COR-L47 (cell line): ENCODE data around the gene KSR2.

Experiments used
- DNase-seq: peaks from one replicate; lab custom pipeline; 2025; lab: John Stamatoyannopoulos, UW

Gene KSR2

DNA sequence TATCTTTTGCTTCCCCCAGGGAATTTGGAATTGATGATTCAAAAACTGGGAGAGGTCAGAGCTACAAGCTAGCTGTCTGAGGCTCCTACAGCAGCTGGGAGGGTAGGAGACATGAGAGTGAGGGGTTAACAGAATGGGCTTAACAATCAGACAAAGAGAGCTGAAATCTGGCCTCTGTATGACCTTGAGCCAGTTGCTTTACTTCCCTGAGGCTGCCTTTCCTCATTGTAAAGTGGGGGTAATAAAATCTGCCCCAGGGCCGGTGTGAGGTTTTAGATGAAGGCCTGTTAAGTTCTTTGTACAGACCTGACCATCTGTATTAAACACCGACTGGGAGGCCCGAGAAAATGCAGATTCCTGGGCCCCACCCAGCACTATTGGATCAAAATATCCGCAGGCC is 443.0 kb downstream of the KSR2 start:
- no peak for DNase-seq

DNA sequence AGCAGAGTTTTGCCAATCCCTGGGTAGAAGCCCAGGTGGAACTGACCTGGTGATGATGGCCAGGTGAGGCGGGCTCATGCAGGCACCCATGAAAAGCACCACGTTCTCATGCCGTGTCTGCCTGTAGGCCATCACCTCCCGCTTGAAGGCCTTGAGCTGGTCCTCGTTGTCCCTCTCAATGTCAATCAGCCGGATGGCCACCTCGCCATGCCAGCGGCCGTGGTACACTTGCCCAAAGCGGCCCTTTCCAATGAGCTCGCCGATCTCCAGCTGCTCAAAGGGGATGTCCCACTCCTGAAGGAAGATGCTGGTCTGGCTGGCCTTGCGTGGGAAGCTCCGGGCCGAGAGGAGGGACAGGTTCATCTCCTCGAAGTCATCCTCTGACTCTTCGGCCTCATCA is 444.0 kb downstream of the KSR2 start:
- DNase-seq: no peak

DNA sequence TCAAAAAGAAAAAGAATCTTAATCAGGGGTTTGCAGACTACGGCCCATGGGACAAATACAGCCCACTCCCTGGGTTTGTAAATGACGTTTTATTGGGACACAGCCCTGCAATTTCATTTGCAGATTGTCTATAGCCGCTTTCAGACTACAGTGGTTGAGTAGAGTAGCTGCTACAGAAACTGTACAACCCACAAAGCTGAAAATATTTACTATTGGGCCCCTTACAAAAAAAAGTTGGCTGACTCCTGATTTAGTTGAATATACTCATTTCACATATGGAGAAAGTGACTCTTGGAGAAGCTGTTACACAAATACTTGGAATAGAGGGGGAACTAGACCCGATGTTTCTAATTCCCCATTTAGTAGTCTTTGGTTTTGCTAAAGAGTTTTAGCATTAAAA is 444.8 kb downstream of the KSR2 start:
- no peak for DNase-seq

DNA sequence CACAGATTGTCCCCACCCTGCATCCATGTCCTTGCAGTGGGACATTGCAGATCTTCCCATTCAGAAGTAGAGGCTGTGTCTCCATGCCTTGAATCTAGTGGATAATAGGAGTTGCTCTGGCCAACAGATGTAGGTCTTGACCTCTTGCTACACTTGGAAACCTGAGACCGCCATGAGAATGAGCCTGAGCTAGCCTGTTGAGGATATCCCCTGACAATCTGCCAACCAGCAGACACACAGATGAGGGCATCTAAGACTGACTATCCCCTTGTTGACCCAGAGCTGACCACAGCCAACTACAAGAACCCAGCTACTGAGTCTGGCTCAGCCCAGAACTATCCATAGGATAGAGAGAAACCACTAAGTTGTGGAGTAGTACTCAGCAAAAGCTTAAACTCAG is 446.2 kb downstream of the KSR2 start:
- no peak for DNase-seq

DNA sequence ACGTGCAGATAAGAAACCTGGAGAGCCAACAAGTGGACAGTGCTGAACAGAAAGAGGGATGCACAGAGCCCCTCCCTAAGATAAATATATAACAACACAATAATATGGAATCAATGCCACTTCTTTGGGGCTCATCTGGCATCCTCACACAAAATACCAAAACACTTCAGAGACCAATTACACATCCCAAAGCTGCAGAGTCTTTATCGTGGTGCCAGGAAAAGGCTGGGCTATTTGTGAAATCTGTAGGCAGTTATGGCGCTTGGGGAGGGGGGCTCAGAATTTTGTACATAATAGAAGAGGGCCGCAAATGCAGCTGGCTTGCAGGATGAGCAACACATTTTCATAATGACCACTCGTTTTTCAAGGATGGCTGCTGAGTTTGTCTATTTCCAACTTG is 446.9 kb downstream of the KSR2 start:
- DNase-seq: no peak

DNA sequence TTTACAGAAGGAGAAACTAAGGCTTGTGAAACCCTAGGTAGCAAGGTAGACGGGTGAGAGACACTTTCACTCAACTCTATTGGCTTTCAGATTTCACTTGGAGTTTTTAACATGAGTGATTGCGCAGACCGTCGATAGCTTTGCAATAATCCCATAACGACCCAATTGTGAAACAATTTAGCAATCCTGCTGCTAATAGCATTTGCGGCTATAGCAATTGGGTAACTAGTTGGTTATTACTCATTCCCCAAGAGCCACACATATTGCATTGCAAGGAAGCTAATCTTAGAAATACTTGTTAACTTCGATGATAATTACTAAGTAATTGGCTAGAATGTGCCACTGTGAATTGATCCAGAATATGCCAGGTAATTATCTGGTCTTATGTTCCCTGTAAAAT is 447.4 kb downstream of the KSR2 start:
- DNase-seq: no peak

DNA sequence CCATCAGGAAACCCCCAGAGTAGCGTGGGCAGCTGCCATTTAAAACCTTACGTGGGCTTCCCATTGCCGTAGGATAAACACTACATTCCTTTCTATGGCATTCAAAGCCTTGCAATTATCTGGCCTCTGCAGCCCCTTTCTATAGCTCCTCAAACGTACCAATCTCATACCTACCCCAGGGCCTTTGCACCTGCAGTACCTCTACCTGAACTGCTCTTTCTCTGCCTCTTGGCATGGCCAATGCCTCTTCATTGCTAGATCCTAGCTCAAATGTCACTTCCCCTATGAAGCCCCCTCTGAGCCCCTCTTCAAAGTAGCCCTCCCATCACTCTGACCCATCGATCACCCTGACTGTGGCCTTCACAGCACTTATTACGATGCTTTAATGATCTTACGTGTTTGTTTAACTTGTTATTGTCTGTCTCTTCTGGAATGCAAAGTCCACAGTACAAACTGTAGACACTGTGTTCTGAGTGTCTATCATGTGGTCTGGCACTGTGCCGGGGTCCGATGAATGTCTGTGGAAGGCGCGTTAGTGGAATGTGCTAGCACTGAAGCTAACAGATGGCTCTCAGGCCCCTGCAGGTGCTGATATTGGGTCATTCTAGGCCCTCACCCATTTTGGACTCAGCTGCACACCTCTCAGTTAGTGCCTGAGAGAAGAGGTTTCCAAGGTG is 450.1 kb downstream of the KSR2 start:
- DNase-seq: no peak

DNA sequence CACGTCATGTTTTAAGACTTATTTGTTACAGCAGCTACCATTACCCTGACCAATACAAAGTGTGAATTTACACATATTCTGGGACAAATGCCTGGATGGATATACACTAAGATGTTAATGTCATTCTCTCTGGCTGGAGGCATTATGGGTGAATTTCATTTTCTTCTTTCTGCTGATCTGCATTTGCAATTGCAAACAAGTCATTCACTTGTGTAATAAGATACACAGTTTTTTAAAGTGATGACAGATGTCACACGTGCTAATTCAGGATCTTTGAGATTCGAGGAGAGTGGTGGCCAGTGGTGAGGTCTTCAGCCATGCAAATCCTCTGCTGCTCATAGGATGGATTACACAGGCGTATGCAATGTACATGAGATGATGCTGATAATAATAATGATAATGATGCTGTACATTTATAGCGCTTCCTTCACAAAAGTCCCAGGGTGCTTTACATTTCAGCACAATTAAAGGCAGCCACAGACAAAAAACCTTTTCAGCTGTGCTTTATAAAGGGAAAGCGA is 451.5 kb downstream of the KSR2 start:
- DNase-seq: no peak

DNA sequence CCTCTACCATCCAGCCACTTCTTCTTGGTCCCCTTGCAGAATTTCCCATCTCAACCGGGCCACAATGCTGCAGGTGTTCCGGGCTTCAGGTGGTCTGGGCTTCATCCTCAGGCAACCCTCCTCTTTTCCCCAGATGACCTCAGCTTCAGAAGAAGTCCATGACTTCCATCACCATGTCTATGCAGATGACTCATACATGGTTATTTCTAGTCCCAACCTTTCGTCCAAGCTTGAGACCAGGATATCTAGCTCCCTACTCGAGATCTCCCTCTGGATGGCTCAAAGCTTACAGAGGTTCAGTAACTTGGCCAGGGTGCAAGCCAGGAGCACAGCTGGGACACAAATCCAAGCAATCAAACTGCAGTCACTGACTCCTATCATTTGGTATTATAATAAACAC is 452.8 kb downstream of the KSR2 start:
- DNase-seq: no peak

DNA sequence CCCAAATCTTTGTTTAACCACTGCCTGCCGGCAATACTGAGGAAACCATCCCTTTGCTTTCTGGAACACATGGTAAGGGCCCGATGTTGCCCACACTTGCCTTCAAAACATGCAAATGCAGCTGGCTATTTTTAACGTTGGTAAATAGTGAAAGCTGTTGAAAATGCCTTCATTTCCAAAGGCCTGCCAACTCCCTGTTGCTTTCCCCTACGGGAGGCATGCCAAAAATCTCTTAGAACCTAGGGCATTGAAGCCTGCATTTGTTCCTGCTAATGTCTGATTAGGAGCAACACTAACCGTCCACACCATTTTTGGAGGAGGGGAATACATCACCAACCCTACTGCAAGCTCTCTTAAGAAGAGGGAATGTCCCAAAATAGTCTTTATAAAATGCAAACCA is 454.8 kb downstream of the KSR2 start:
- DNase-seq: peak; percentile 78

DNA sequence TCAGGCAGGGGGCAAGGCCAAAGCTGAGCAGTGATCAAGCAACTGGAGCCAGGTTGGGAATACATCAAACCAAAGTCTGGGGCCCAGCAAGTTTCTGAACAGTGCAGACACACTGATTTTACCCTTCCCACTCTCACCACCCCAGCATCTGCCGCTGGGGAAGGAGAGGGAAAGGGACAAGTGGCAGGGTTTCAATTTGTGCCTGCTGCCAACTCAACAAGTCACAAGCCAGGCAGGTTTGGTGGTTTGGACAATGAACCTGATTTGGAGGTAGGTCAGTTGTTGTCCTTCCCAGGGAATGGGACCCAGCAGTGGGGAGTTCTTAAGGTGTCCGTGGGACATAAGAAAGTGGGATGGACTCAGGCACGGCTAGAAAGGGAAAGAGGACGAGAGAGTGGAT is 455.4 kb downstream of the KSR2 start:
- DNase-seq: no peak

DNA sequence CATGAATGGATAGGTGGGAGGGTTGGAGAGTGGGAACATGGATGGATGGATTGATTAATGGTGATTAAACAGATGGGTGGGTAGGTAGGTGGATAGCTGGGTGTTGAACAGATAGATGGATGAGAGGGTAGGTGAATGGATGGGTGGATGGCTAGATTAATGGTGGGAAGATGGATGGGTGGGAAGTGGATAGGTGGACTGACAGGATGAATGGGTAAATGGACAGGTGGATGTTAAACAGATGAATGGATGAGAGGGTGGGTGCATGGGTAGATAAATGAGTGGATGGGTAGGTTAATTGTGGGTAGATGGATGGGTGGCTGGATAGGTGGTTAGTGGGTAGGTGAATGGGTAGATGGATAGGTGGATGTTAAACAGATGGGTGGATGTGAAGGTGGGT is 460.3 kb downstream of the KSR2 start:
- DNase-seq: no peak

DNA sequence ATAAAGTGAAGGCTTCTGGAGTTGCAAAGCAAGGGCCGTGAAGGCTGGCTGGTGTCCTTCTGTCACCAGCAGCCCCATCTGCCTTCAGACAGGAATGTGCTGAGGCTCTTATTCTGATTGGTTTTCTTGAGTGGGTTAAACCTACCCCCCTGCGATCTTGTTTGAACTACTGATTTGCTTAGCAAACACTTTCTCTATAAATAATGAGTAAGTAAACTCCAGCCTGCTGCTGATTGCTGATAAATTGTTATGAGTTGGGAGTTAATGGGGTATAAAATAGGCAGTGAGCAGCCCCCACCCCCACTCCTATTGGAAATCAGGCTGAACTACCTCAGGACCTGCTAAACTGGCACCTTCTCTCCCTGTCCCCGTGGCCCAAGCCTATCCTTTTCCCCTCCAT is 461.2 kb downstream of the KSR2 start:
- peak; percentile 88 for DNase-seq

DNA sequence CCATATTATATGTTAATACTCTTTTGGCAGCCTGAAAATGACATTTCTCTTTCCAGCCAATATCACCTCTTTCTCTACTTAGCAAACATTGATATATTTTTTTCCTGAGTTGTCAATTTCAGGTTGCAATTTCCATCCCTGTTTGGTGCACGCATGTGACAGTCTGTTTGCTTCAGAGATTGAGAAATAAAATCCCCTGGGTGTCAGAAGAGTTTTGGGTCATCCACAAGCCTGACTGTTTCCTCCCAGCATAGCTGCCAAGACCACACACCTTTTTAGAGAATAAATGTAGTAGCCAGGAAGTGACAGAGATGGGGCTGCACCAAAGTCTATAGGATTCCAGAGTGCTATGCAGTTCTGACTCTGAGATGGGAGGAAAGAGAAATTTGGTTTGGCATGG is 462.5 kb downstream of the KSR2 start:
- no peak for DNase-seq

DNA sequence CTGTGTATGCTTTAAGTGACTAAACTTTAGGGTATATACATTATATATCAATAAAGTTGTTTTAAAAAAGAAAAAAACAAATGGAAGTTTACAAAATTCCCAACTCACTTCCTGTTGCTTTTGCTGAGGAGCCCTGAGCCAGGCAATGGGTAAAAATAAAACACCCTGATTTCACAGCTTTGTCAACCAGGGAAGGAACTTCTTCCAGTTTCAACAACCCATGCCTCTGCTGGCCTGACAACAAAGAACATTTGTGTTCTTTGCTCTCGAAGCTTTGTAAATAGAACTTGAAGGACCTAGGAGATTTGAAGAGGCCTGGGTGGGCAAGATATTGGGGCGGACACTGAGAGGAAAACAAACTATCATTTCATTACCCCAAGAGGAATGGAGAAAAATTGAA is 466.2 kb downstream of the KSR2 start:
- no peak for DNase-seq

DNA sequence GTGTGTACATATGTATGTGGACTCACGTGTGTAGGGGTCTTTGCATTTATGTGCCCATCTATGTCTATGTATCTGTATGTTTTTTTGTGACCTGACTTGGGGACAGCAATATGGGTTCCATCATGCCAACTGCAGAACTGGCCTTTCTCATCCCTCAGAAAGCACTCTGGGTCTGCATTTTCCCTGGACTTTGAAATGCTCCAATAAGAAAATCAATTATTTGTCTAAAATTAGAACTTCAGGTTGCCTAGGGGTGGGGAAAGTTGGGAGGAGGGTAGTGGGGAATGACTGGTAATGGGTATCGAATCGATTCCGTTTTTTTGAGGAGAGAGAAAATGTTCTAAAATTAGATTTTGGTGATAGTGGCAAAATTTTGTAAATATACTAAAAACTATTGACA is 466.6 kb downstream of the KSR2 start:
- DNase-seq: no peak

DNA sequence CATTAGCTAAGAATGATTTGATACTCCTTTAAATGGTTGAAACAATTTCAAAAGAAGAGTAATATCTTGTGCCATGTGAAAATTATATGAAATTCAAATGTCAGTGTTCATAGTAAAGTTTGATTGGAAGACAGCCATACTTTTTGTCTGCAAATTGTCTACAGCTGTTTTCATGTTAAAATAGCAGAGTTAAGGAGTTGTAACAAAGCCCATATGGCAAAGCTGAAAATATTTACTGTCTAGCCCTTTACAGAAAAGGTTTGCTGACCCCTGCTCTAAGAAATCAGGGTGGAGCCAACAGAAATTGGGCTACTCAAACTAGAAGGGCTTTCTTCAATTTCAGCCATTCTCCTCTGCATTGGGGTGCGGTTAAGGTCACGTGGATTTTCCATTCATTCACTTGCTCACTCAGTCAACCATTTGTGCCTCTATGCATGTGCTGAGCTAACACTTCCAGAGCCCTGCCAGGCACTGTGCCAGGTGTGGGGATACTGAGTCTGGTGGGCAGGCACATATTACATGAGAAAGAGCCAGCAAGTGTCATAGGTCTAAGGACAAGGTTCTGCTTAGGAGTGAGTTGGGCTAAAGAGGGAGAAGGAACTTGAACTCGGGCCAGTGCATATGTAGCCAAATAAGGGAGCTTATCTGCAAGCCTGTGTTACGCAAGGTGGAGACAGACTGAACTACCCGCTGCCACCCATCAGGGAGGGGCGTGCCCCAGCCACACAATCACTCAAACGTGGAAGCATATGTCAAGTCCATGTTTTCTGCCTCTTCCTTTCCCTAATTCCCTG is 467.5 kb downstream of the KSR2 start:
- no peak for DNase-seq

DNA sequence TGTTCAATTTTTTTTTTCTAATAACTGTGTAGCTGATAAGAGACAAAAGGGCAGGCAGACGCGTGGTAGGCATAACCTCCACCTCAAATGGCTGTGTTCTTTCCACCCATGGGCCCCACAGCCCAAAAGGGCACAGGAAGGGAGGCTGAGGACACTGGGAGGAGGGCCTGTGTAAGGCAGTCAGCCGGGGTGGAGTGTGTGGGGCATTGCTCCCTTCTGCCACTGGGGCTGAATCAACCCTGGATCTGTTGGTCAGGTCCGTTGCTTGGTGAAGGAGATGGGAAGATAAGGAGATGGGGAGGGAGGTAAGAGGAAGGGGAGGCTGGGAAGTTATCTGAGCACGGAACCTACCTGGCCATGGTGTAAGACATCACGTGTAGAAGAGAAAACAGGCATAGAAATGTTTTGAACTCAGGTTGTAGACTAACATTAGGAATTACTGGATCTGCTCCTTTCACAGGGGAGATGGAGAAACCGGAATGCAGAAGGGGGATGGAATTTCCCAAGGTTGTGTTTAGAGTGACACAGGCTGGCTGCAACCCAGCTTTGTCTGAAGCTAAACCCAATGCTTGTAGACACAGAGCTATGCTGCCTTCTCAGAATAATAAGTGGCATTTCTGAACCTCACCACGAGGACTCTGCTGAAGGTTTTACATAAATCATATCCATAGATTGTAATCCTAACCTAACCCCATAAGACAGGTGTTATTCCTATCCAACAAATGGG is 468.9 kb downstream of the KSR2 start:
- no peak for DNase-seq

DNA sequence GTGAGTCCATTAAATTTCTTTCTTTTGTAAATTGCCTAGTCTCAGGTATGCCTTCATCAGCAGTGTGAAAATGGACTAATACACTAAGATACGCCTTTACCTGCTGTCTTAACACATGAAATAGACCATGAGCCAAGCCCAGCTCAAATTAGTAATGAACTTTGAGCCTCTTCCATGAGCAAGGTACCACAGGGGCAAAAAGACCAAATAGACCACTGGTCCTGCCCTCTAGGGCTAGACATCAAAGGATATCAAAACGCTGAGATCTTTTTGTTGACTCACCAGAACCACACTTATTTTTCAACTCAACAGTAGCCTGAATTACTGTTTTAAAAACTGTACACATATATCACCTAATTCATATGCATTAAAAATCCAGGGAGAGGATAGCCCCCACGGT is 469.9 kb downstream of the KSR2 start:
- DNase-seq: no peak

DNA sequence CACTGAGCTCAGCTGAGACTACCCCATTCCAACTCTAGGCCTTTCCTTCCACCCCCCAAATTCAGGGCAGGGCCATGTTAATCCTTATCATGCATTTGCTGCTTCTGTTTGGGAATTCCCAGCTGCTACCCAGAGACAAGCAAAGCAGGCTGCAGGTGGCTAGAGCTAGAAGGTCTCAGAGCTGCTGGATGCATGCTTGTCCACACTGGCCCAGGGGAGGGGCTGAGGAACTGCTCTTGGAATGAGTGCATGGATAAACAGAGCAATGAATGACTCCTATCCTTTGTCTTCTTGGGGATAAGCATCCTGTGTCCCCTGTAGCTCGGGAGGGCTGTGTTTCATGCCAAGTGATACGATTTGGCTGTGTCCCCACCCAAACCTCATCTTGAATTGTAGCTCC is 470.5 kb downstream of the KSR2 start:
- no peak for DNase-seq

DNA sequence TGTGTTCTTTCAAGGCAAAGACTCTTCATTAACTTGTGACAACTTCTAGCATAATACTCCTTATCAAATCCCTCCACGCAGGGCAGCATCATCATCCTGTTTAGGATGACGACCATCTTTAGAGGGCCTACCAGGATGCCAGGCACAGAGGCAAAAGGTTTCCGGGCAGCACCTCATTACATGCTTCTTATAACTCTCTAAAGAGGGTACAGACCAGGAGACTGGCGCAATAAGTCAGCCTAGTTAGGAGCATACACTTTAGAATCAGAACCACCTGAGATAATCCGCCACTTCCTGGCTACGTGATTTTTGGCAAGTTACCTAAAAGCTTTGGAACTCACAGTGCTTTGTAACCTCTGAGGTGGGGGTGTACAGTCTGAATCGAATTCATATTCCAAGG is 471.4 kb downstream of the KSR2 start:
- DNase-seq: no peak

DNA sequence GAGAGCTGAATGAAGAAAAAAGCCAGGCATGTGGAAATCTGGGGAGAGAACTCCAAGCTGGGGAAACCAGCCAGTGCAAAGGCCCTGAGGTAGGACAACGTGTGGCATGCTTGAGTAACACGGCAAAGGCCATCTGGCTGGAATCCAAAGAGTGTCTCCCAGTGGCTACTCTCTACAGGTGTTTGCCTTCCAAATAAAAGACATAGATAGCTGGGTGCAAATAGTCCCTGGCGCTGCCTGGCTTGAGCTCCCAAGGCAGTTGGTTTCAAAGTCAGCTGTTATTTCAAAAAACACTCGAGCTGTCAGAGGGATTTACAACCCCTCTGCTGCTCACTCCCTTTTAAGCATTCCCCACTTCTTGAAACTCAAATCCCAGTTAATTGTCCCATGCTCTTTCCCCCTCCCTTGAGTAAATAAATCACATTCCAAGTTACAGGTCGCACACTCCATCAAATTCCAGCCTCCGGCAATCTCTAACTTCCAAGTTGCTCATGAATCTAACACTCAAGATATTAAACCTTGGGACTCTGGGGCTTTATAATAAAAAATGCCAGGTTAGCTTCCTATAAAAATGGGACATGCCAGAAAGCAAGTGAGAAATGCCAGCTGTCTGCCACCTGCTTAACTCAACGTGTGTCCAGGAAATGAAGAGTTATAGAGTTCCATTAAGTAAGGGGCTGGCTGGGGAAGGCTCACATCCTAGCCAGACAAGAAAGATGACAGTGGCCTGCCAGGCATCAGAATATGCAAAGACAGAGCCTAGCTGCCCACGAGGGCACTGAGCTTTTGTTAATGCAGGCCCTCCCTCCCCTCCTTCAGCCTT is 473.7 kb downstream of the KSR2 start:
- peak; percentile 39 for DNase-seq
